GM23338 (cell line): ENCODE data around the gene CEBPB. TPM values are rescaled to one million over a fixed set of nuclear protein-coding genes. Genes with fewer than 3 reads are reported as not detected.

Experiments
- ATAC-seq: fragments of 200-7000 bp; cut with Tn5 transposase; 3 replicates; pipeline ENCODE4 v1.9.1; 2020
- DNase-seq: peaks from one replicate; pipeline ENCODE4 v3.0.0-alpha.2; 2015; ENCODE audit warnings: low spot score
- H2AFZ ChIP-seq: fragments of 200-600 bp; sonication (generic); 2 replicates; pipeline ENCODE4 v1.8.0; 2016; ENCODE audit warnings: antibody characterized with exemption, mild to moderate bottlenecking, moderate library complexity
- H3F3A ChIP-seq: fragments of 200-600 bp; sonication (generic); replicated peaks from 2 replicates; pipeline ENCODE4 v1.8.0; 2017; ENCODE audit warnings: antibody characterized with exemption, mixed run types, low read depth
- H3K27ac ChIP-seq: fragments of 200-600 bp; sonication (generic); 2 replicates; pipeline ENCODE4 v1.6.1; 2016; ENCODE audit warnings: low read depth
- H3K27me3 ChIP-seq: fragments of 200-600 bp; sonication (generic); 2 replicates; pipeline ENCODE4 v1.8.0; 2016; ENCODE audit warnings: mild to moderate bottlenecking, mixed run types, moderate library complexity; ENCODE audit not compliant: insufficient read depth
- H3K36me3 ChIP-seq: fragments of 200-600 bp; sonication (generic); 2 replicates; pipeline ENCODE4 v1.8.0; 2016; ENCODE audit warnings: mild to moderate bottlenecking; ENCODE audit not compliant: insufficient read depth
- H3K4me1 ChIP-seq: fragments of 200-600 bp; sonication (generic); 2 replicates; pipeline ENCODE4 v1.8.0; 2016; ENCODE audit warnings: mild to moderate bottlenecking, moderate library complexity; ENCODE audit not compliant: insufficient read depth
- H3K4me2 ChIP-seq: fragments of 200-600 bp; sonication (generic); 2 replicates; pipeline ENCODE4 v1.7.1; 2017; ENCODE audit warnings: mixed run types
- H3K4me3 ChIP-seq: fragments of 200-600 bp; sonication (generic); 2 replicates; pipeline ENCODE4 v1.6.1; 2016; ENCODE audit warnings: mixed run types
- H3K79me2 ChIP-seq: fragments of 200-600 bp; sonication (generic); replicated peaks from 2 replicates; pipeline ENCODE4 v1.8.0; 2017; ENCODE audit warnings: mild to moderate bottlenecking; ENCODE audit not compliant: insufficient read depth
- H3K9me2 ChIP-seq: fragments of 200-600 bp; sonication (generic); 2 replicates; pipeline ENCODE4 v1.8.0; 2017; ENCODE audit not compliant: insufficient read depth
- H4K20me1 ChIP-seq: fragments of 200-600 bp; sonication (generic); replicated peaks from 2 replicates; pipeline ENCODE4 v1.8.0; 2017; ENCODE audit warnings: mild to moderate bottlenecking; ENCODE audit not compliant: insufficient read depth
- H3K27ac Mint-ChIP-seq: 2 replicates; pipeline ENCODE4 v1.8.0; 2020; ENCODE audit warnings: inconsistent platforms, mild to moderate bottlenecking, moderate library complexity, mixed read lengths
- H3K27me3 Mint-ChIP-seq: 3 replicates; pipeline ENCODE4 v1.8.0; 2022; ENCODE audit warnings: low read depth, mild to moderate bottlenecking, moderate library complexity, mixed read lengths, inconsistent platforms; ENCODE audit not compliant: insufficient read depth, poor library complexity
- H3K36me3 Mint-ChIP-seq: 3 replicates; pipeline ENCODE4 v1.8.0; 2021; ENCODE audit warnings: low read depth, mild to moderate bottlenecking, inconsistent platforms, moderate library complexity, mixed read lengths
- H3K4me1 Mint-ChIP-seq: 3 replicates; pipeline ENCODE4 v1.8.0; 2020; ENCODE audit warnings: mild to moderate bottlenecking, inconsistent platforms, mixed read lengths
- H3K4me3 Mint-ChIP-seq: 3 replicates; pipeline ENCODE4 v1.8.0; 2021; ENCODE audit warnings: moderate library complexity, mild to moderate bottlenecking, inconsistent platforms, mixed read lengths
- H3K9me3 Mint-ChIP-seq: 3 replicates; pipeline ENCODE4 v1.8.0; 2020; ENCODE audit warnings: moderate library complexity, mild to moderate bottlenecking, inconsistent platforms, mixed read lengths
- CREB1 ChIP-seq: fragments of 250-450 bp; sonication (Bioruptor Pico); IDR thresholded peaks from 2 replicates; pipeline ENCODE4 v1.5.0; 2020; ENCODE audit warnings: low read depth, mild to moderate bottlenecking, moderate library complexity
- JUNB ChIP-seq: IDR thresholded peaks from one replicate; pipeline ENCODE4 v1.6.1; 2016; ENCODE audit warnings: antibody characterized with exemption; ENCODE audit not compliant: unreplicated experiment
- NANOG ChIP-seq: IDR thresholded peaks from 2 replicates; pipeline ENCODE4 v1.6.1; 2016; ENCODE audit warnings: antibody characterized with exemption, borderline replicate concordance
- ZNF114 ChIP-seq: fragments of 250-450 bp; sonication (Bioruptor Pico); IDR thresholded peaks from 2 replicates; pipeline ENCODE4 v1.5.0; 2020; ENCODE audit warnings: mild to moderate bottlenecking, moderate library complexity
- ZNF331 ChIP-seq: fragments of 250-450 bp; sonication (Bioruptor Pico); IDR thresholded peaks from 2 replicates; pipeline ENCODE4 v1.5.0; 2020; ENCODE audit warnings: low read depth, mild to moderate bottlenecking, moderate library complexity
- polyA plus RNA-seq: library from polyadenylated mRNA; unstranded; fragments of >200 nt; fragmentation: Nextera tagmentation; extraction: Ambion mirVana; gene quantifications from 2 replicates; pipeline ENCODE4 v1.2.1, GENCODE V29; 2016
- total RNA-seq: library from RNA; depleted of rRNA; stranded (reverse); fragments of >200 nt; shearing (Covaris generic); gene quantifications from 2 replicates; pipeline ENCODE4 v1.2.3, GENCODE V29; 2014
- TF ChIP-seq, protein P1 (sequence below): fragments of 250-450 bp; sonication (Bioruptor Pico); IDR thresholded peaks from 2 replicates; pipeline ENCODE4 v1.5.0; 2020; ENCODE audit warnings: mild to moderate bottlenecking, moderate library complexity

Gene CEBPB
- total and polyA plus RNA-seq, 2 experiments from 2014 or later = 20.6 to 25.4 TPM

DNA sequence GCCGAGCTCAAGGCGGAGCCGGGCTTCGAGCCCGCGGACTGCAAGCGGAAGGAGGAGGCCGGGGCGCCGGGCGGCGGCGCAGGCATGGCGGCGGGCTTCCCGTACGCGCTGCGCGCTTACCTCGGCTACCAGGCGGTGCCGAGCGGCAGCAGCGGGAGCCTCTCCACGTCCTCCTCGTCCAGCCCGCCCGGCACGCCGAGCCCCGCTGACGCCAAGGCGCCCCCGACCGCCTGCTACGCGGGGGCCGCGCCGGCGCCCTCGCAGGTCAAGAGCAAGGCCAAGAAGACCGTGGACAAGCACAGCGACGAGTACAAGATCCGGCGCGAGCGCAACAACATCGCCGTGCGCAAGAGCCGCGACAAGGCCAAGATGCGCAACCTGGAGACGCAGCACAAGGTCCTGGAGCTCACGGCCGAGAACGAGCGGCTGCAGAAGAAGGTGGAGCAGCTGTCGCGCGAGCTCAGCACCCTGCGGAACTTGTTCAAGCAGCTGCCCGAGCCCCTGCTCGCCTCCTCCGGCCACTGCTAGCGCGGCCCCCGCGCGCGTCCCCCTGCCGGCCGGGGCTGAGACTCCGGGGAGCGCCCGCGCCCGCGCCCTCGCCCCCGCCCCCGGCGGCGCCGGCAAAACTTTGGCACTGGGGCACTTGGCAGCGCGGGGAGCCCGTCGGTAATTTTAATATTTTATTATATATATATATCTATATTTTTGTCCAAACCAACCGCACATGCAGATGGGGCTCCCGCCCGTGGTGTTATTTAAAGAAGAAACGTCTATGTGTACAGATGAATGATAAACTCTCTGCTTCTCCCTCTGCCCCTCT is 1.1 kb downstream of the CEBPB start (continued):
- TF ChIP-seq, protein P1, sequence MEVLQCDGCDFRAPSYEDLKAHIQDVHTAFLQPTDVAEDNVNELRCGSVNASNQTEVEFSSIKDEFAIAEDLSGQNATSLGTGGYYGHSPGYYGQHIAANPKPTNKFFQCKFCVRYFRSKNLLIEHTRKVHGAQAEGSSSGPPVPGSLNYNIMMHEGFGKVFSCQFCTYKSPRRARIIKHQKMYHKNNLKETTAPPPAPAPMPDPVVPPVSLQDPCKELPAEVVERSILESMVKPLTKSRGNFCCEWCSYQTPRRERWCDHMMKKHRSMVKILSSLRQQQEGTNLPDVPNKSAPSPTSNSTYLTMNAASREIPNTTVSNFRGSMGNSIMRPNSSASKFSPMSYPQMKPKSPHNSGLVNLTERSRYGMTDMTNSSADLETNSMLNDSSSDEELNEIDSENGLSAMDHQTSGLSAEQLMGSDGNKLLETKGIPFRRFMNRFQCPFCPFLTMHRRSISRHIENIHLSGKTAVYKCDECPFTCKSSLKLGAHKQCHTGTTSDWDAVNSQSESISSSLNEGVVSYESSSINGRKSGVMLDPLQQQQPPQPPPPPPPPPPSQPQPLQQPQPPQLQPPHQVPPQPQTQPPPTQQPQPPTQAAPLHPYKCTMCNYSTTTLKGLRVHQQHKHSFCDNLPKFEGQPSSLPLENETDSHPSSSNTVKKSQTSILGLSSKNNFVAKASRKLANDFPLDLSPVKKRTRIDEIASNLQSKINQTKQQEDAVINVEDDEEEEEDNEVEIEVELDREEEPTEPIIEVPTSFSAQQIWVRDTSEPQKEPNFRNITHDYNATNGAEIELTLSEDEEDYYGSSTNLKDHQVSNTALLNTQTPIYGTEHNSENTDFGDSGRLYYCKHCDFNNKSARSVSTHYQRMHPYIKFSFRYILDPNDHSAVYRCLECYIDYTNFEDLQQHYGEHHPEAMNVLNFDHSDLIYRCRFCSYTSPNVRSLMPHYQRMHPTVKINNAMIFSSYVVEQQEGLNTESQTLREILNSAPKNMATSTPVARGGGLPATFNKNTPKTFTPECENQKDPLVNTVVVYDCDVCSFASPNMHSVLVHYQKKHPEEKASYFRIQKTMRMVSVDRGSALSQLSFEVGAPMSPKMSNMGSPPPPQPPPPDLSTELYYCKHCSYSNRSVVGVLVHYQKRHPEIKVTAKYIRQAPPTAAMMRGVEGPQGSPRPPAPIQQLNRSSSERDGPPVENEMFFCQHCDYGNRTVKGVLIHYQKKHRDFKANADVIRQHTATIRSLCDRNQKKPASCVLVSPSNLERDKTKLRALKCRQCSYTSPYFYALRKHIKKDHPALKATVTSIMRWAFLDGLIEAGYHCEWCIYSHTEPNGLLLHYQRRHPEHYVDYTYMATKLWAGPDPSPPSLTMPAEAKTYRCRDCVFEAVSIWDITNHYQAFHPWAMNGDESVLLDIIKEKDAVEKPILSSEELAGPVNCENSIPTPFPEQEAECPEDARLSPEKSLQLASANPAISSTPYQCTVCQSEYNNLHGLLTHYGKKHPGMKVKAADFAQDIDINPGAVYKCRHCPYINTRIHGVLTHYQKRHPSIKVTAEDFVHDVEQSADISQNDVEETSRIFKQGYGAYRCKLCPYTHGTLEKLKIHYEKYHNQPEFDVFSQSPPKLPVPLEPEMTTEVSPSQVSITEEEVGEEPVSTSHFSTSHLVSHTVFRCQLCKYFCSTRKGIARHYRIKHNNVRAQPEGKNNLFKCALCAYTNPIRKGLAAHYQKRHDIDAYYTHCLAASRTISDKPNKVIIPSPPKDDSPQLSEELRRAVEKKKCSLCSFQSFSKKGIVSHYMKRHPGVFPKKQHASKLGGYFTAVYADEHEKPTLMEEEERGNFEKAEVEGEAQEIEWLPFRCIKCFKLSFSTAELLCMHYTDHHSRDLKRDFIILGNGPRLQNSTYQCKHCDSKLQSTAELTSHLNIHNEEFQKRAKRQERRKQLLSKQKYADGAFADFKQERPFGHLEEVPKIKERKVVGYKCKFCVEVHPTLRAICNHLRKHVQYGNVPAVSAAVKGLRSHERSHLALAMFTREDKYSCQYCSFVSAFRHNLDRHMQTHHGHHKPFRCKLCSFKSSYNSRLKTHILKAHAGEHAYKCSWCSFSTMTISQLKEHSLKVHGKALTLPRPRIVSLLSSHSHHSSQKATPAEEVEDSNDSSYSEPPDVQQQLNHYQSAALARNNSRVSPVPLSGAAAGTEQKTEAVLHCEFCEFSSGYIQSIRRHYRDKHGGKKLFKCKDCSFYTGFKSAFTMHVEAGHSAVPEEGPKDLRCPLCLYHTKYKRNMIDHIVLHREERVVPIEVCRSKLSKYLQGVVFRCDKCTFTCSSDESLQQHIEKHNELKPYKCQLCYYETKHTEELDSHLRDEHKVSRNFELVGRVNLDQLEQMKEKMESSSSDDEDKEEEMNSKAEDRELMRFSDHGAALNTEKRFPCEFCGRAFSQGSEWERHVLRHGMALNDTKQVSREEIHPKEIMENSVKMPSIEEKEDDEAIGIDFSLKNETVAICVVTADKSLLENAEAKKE (CRISPR knock-in tag) = no peak

DNA sequence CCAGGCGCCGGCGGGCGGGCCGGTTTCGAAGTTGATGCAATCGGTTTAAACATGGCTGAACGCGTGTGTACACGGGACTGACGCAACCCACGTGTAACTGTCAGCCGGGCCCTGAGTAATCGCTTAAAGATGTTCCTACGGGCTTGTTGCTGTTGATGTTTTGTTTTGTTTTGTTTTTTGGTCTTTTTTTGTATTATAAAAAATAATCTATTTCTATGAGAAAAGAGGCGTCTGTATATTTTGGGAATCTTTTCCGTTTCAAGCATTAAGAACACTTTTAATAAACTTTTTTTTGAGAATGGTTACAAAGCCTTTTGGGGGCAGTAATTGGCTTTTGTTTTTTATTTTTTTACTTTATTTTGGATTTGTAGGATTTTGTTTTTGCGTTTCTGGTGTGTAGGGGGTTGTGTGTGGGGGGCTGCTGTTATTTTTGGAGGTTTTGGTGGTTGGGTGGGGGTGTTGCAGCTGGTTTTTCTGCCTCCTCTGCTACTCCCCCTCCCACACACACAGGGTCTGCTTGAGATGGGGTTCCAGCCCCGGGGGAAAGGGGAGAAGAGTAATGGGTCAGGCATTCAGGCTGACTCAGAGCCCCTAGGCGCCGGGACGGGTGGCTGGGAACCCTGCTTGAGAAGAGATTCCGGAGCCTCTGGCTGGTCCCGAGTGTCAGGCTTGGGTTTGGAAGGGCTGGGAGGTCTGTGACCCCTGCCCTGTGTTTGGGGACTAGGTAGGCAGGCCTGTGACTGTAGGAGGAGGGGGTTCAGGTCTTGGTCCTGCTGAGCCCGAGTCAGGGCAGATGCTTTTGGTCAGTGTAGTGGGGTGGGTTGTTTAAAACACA is 2.0 kb downstream of the CEBPB start:
- peaks cover 50% of the 10 kb centered on the region for H3K4me1 Mint-ChIP-seq
- Histone ChIP-seq H3F3A (0 out of 2 replicates have a peak, but pooled peaks cover 8% of the 10 kb centered on the region), H3K4me2 (peak overlapping the region; percentile 100), H3K4me1 (peaks cover 24% of the 10 kb centered on the region), H3K27me3 (no peaks in the 10 kb centered on the region), H4K20me1 (no peaks in the 10 kb centered on the region; the same call in 1 of the 2 replicates), H3K9me2 (no peaks in the 10 kb centered on the region), H3K79me2 (peaks cover 29% of the 10 kb centered on the region), H3K36me3 (no peaks in the 10 kb centered on the region), H3K27ac (peak overlapping the region; percentile 66; the same call in 1 of the 2 replicates), H3K4me3 (peak overlapping the region; percentile 90), H2AFZ (no peak overlapping the region)
- no peaks in the 10 kb centered on the region; the same call in 2 of the 3 replicates for H3K9me3 Mint-ChIP-seq
- H3K36me3 Mint-ChIP-seq = peaks cover 24% of the 10 kb centered on the region
- H3K4me3 Mint-ChIP-seq = peak overlapping the region; percentile 96
- DNase-seq (peak; percentile 88), ATAC-seq (peak; percentile 5; the same call in 2 of the 3 replicates)
- peaks cover 21% of the 10 kb centered on the region for H3K27me3 Mint-ChIP-seq
- peak overlapping the region; percentile 98 for H3K27ac Mint-ChIP-seq
- TF ChIP-seq JUNB = no peak
- no peak for TF ChIP-seq ZNF114 (CRISPR knock-in tag)
- TF ChIP-seq NANOG = no peak
- no peak for TF ChIP-seq ZNF331 (CRISPR knock-in tag)
- peak; percentile 20; the same call in 1 of the 2 replicates for TF ChIP-seq CREB1 (CRISPR knock-in tag)
- TF ChIP-seq, protein P1 (CRISPR knock-in tag) = no peak
